NCI-H146 treated with DMSO at 0.1 percent for 48 hours (cell line): ENCODE results near the gene IL17REL.
A peak's percentile ranks its signal among the peaks of the same experiment; 100 is the strongest.

ENCODE experiments used
- DNase-seq: peaks from one replicate; lab custom pipeline; 2025; ENCODE audit not compliant: unreplicated experiment; lab: John Stamatoyannopoulos, UW

Gene IL17REL

DNA sequence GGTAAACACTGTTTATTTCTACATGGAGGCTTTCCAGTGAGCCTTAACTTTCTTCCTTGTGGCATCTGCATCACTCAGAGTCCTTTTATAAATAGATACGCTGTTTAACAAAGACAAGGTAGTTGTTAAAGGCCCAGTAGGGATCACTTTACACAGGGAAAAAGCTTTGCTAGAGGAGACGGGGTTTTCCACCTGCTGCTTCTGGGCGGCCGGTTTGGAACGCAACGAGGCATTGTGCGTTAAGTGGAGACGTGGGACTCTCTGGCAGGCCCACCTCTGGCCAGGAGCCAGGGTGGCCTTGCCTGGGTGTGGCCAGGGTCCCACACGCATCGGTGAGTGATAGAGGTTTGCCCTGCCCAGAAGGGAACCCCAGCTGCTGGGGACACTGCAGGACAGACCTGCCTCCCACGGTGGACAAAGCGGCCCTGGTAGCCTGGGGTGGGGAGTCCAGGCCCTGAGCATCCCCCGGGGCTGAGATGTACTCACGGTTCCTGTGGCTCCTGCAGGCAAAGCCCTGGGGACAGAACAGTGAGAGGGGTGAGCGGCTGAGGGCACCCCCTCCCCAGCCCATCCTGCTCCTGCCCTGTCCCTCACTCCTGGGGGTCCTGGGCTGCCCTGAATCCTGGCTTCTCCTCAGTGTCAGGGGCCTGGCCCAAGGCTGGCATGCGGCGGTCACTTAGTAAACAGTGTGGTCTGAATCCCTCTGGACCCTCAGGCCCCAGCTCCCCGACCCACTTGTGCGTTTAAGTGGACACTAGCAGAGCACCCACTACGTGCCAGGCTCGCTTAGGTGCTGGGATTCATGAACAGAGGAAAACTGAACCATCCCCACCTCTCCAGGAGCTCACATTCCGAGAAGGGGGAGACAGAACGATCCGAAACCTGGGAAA is 4.2 kb downstream of the IL17REL start:
- DNase-seq = peak; percentile 69

DNA sequence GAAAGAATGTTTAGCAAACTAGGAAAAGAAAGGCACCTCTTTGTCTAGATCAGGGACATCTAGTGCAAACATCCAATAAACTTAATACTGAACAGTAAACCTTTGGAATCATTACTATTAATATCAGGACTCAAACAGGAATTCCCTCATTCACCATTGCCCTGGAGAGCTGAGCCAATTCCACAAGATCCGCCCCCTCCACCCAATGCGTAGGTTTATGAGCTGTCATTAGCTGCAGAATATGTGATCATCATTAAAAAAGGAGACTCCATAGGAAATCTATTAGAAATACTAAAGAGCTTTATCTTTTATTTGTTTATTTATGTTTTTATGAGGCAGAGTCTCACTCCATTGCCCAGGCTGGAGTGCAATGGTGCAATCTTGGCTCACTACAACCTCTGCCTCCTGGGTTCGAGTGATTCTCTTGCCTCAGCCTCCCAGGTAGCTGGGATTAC is 5.5 kb downstream of the IL17REL start:
- no peak for DNase-seq

DNA sequence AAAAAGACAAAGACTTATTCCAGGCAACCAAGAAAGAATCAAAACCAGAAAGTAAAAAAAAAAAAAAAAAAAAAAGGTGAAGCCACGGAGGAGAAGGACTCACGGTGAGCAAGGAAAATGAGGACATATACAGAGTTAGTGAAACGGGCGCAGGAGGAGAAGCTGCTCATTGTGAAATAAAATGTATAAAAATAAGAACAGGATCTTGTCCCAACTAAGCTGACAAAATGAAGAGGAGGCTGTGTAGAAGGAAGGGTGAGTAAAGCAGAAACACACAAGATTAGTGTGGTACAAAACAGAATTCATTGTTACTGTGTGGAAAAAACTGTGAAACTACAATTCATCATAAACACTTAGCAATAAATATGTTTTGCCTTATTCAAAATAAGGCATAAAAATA is 7.6 kb downstream of the IL17REL start:
- DNase-seq = no peak

DNA sequence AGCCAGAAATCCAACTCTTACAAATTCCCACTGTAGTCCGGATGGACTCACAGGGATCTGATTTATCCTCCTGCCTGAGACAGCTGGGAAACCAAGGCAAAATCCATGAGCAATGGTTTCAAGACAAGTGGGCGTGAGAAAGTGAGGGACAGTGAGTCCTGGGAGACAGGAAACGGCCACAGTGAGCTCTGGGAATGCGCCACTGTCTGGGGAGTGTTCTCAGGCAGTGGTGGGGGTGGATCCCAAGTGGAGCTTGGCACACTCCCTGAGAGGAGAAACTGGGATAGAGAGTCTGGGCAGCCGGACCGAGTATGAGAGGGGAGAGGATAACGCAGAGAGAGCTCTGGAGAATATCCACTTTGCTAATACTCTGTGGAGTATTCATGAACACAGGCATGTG is 9.8 kb downstream of the IL17REL start:
- no peak for DNase-seq

DNA sequence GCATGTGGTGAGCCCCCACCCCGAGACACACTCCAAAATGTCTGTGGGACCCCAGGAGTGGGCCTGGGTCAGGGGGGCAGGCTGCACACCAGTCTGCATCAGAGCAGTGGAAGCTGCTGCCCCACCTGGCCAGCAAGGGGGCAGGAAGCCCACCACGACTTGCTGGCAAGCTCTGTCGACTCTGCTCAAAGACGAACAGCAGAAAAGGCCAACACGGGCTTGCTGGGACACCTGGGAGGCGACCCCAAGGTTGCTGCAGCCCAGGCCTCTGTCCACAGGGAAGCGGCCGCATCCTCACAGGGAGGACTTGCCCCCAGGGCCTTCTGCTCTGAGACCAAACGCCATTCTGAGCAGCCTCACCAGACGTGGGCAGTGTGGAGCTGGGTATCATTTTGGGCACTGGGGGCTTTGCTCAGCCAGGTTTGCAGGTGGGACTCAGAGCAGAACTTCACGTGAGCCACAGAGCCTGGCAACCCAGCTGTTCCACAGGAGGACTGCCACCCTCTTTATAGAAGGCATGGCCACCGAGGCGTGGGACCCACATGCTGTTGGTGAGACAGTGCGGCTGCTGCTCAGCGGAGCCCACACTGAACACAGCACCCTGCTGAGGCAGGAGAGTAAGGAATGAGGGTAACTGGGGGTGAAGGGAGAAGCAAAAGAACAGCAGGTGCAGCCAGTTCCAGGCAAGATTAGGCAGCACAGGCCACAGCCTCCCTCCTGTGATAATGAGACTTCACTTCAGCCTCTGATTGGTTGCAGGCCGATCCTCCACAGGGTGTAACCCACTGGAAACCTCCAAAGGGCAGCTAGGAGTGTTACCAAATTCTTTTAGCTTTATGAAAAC is 11.0 kb downstream of the IL17REL start:
- peak; percentile 56 for DNase-seq

DNA sequence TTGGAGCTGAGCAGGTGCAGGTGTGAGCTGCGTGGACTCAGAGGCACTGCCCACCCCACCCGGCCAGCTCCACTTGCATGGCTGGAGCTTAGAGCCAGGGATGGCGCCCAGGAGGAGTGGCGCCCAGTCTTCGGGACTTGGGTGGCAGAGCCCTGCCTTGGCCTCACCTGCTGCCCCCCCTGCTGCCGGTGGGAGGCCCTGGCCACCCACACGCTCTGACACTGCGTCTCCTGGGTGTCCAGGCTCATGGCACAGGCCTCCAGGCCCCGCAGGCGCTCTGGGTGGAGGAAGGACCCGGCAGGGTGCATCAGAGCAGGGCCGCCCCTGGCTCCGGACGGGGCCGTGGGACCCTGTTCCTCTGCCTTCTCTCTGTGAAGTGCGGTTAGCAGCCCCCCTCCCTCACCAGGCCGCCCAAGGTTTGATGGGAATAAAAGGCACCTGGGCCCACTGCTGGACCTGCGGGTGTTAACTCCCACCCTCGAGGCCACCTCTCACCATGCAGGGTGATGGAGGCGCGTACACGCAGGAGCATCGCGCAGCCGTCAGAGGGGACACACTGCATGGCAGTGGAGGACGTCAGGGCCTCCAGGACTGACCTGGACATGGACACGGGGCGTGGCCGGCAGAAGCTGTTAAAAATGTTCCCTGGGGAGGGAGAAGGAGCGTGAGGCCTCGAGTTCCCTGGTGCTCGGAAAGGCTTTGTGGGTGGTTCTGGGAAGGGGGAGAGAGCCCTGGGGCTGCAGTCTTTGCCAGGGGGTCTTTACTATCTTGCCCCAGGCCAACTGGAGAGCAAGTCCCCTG is 11.8 kb downstream of the IL17REL start:
- DNase-seq = no peak

DNA sequence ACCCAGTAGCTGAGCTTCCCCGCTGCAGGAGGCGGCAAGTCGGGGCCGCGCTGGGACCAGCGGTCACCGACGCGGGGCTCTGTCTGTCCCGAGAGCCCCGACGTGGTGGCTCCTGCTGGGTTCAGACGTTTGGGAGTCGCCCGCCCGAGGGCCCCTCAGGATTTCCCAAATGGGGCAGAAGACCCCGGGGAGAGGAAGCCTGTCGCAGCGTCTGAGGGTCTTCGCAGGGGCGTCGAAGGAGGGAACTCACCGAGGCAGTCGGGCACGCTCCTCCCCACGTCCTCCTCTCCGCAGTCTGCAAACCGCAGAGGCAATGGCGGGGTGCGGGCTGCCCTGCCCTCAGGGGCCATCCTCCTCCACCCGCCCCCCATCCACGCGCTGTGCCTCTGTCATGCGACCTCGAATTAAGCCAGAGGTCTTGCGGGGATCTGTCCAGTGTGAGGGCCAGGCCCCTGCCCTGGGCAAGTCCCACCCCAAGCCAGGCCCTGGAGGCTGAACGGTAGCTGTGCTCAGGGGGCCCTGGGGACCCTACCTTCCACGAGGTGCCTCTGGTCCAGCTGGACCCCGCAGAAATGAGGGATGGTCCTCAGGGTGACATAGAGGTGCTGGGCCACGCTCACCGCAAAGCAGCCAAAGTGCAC is 12.5 kb downstream of the IL17REL start:
- DNase-seq = no peak

DNA sequence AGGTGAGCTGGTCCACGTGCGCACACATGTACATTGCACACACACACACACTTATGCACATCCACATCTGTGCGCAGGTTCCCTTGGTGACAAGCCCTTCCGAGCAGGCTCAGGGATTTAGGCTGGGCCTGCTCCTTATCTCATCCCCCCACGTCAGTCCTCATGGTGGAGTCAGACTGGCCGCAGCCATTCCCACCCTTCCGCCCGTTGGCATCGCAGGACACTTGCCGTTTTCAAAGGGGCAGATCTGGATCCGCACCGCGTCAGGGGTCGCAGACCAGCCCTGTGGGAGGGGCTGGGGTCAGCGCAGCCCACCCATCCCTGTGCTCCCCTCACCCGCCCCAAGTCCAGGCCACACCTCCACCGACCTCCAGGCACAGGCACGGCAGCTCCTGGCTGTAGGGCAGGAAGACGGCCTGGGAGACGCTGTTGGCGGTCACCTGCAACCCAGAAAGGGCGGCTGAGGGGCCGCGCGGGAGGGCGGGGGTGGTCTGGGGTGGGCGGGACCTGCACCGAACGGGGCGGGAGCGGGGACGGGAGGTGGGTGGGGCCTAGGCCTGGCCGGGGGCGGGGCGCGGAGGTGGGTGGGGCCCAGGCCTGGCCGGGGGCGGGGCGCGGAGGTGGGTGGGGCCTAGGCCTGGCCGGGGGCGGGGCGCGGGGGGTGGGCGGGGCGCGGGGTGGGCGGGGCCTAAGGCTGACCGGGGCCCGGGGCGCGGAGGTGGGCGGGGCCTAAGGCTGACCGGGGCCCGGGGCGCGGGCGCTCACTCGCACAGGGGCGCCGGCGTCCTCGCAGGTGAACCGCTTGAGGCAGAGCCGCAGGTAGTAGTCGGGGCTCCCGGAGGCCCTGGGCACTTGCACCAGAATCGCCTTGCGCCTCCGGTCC is 13.3 kb downstream of the IL17REL start:
- no peak for DNase-seq

DNA sequence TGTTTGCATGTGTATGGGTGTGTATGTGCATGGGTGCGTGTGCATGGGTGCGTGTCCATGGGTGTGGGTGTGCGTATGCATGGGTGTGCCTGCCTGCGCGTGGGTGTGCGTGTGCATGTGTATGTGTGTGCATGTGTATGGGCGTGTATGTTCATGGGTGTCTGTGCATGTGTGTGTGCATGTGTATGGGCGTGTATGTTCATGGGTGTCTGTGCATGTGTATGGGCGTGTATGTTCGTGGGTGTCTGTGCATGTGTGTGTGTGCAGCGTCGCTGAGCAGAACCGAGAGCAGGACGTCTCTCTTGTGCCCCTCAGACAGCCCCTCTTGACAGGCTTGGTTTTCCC is 13.9 kb downstream of the IL17REL start:
- DNase-seq = no peak

DNA sequence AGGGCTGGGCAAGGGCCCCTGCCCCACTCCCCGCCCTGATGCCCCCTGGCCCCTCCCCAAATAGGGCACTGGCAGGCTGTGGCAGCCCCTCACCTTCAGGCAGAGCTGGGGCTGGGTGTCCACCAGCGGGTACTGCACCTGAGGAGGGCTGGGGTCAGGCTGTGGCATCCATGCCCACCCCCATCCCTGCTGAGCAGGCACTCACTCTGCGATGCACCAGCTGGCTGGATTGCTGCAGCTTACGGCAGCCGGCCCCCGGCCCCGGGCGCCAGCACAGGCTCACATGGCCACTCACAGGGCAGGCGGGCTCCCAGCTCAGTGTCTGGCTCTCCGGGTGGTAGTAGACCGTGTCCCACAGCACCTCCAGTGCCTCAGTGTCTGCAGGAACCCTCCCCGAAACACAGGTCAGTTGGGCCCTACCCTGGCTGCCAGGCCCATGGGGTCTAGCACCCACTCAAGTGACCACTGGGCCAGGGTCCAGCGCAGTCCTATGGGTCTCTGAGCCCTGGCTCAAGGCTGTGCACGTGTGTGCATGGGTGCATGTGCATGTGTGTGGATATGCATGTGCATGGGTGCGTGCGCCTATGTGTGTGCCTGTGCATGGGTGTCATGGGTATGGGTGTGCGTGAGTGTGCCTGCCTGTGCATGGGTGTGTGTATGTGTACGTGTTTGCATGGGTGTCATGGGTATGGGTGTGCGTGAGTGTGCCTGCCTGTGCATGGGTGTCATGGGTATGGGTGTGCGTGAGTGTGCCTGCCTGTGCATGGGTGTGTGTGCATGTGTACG is 14.4 kb downstream of the IL17REL start:
- DNase-seq = no peak

DNA sequence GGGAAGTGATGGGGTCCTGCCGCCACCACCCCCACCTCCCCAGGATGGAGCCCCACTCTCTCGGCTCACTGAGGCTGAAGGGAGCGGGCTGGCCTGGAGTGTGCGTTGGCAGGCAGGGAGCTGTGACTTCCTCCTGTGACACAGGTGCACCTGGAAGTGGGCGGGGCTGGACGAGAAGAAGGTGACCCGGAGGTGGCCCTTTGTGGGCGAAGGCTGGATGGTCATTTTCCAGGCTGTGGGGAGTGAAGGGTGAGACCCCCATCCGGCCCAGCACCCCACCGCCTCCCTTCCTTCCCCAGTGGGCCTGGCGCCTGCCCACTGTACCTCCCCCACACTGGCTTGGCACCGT is 15.3 kb downstream of the IL17REL start:
- DNase-seq = no peak

DNA sequence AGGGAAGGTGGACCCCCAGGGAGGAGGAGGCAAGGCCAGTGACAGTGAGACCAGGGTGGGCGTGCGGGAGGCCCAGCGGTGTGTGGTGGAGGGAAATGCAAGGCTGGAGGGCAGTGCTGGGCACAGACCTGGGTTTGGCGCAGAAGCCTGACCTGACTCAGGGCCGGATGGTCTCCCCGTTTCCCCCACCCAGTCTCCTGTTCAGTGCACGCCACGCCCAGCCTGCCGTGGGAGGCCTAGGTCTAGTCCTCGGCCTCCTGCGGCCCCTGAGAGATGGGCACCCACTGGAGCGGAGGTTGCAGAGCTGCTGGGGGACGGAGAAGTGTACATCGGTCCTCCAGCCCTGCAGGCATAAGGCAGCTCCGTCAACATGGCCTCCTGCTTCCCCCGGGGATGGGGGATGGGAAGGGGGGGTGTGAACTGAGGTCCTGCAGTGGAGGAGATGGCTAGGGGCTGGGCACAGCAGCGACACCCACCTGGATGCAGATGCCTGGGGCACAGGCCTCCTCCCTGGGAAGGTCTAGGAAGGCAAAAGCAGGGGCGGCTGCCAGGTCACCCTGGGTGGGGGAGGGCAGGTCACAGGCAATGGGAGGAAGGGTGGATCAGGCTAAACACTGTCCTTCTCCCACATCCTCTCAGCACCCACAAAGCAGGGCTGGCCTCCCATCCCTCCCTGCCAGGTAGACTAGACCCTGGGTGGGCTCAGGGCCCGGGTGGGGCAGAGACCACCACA is 15.9 kb downstream of the IL17REL start:
- no peak for DNase-seq

DNA sequence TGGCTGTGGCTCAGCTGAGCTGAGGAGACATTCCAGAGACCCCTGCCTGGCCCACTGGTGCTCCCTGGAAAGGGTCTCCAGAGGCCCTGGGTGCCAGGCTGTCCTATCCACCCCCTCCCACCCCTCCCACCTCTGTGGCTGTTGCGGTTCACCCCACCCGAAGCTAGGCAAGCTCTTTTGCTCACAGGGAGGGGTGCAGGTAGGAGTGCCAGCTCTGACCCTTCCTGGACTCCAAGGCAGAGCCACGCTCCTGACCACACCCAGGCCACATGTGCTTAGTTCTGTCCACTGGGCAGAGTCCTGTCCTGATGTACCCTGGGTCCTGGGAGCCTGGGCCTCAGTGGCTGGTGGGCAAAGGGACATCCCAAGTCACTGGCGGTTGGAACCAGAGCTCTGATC is 16.4 kb downstream of the IL17REL start:
- DNase-seq = no peak

DNA sequence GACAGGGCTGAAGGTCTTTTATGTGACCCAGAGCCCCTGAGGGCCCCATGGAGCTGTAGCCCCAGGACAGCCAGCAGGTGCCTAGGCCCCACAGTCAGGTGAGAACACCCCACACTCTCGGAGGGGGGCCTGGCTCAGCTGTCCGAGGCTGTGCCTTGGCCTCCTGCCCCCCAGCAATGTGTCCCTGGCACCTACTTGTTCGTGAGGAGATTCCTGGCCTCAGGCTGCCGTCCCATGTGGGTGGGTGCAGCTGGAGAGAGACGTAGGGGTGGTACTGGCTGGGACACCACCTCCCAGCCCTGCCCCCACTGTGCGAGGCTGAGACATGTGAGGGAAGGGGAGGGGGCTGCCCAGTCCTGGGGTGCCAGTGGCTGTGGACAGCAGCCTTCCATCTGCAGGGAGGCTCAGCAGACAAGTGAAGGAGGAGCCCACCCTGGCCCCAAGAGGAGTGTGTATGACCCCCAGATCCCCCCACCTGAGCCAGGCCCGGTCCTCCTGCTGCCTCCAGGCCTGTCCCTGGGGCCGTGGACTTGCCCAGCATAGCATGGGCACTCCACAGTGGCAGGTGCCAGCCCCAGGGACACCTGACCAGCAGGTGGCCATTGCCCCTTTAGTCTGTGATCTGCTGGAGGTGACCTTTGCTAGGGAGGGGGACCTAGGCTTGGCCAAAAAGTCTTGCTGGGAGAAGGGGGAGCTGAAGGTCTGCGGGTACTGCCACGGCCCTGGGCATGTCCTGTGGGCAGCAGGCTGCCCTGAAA is 17.0 kb downstream of the IL17REL start:
- DNase-seq = no peak

DNA sequence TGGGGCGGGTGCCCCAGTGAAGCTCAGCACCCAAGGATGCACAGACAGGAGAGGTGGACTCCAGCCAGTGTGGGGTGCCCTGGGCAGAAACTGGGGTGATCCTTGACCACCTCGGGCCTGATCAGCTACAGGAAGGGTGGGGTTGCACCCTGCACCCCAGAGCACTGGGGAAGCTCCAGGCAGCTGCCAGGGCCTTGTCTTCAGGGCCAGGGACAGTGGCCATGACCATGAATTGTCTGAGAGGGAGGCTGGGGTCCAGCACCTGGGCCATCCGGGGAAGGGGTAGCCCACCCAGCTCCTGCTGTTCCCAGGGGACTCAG is 17.6 kb downstream of the IL17REL start:
- DNase-seq = no peak

DNA sequence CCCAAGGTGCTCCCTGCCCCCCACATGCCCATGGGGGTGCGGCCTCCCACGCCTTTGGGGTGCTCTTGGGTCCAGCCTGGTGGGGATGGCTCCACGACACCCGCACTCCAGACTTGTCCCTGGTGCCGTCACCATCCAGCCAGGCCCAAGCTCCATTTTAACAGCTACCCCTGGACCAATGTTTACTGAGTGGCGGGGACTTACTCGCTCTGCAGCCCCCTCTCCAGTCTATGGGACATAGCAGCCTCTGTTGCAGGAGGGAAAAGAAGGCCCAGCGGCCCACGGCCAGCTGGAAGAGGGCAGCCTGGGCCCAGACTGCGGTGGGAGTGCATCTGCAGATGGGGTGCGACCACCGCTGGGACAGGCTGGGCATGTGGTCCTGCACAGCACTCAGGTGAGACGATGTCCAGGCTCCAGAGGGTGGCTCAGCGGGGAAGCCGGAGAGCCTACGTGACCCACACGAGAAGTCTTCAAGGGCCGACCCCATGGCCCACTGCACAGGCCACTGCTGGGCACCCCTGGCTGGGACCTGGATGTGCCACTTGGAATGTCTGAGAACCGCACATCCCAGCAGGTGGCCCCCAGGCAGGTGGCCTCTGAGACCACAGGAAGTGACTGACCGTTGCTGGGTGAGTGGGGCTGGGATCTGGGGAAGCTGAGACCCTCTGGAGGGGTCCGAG is 18.1 kb downstream of the IL17REL start:
- no peak for DNase-seq

DNA sequence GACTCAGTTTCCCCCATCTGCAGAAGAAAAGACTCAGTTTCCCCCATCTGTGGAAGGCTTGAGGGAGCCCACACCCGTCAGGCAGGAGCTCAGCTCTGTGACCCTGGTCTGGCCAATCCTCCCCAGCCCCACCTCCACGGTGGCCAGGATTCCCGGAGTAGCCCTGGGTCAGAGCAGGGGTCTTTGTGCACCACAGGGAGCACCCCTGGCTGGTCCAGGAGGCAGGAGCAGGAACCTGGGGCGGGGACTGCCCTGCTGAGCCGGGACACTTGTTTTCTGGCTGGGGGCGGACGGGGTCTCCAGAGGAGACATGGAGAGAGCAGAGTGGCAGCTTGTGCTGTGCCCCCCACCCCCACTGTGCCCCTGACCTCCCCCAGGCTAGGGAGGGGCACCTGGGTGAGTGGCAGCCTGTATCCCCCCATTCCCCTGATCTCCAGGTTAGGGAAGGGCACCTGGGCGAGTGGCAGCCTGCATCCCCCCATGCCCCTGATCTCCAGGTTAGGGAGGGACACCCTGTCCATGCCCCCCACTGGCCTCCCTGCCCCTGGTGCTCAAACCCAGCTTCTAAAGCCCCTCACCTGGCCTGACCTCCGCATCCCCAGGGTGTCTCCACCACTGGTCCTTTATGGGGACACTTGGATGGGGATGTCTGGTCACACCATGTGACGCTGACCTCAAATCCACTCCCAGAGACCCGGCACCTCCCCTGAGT is 18.8 kb downstream of the IL17REL start:
- no peak for DNase-seq
